GM18517 (cell line): Measurements from ENCODE around the gene ARMC8.

Experiments
- ATAC-seq: cut with Tn5 transposase; IDR thresholded peaks from one replicate; pipeline ENCODE4 v1.9.1; 2021; ENCODE audit warnings: mild to moderate bottlenecking, moderate library complexity; ENCODE audit not compliant: unreplicated experiment

ARMC8 gene

DNA sequence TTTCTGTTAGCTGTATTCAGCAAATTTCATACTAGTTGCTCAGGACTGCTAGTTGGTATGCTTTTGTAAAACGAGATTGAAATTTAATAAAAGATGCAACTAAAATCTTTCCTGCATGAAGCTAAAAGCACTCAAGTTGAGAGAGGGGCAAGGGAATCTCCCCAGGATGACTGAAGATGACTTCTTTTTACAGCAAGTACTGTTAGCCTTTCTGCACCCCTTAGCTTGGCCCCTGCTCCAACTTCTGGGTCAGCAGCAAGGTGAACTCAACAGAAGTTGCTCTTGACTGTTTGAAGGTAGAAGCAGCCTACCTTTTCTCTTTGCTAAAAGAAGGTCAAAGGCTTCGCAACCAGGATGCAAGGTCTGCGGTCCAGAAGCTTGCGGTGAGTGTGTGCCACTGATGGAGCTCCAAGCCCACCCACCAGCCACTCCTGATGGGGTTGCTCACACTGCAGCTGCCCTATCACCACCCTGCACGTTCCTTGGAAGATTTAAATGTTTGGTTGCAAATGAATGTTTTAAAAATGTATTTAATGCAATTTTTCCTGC is 110.0 kb downstream of the ARMC8 start:
- ATAC-seq, result no peak

DNA sequence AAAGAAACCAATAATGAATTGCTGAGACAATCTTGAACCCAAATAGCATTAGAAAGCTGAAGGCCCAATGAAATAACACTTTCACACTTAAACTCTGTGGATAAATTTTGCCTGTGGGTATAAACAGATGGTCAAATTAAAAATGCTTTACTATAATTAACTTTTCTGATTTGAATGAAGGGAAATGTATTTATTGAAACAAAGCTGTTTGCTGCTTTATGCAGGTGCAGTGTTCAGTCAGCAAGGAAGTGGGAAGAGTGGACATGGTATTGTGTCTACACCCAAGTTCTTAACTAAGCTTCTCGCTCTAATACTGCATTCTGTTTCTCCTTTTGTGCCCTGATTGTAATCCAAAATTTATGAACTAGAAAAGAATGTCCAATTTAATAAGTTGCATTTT is 110.8 kb downstream of the ARMC8 start:
- ATAC-seq, result no peak

- no peak for ATAC-seq
Measured at GRCh38 chr3:138300647-138301046, 113.5 kb downstream of the ARMC8 start.

- no peak for ATAC-seq
Measured at GRCh38 chr3:138303474-138303873, 116.4 kb downstream of the ARMC8 start.

DNA sequence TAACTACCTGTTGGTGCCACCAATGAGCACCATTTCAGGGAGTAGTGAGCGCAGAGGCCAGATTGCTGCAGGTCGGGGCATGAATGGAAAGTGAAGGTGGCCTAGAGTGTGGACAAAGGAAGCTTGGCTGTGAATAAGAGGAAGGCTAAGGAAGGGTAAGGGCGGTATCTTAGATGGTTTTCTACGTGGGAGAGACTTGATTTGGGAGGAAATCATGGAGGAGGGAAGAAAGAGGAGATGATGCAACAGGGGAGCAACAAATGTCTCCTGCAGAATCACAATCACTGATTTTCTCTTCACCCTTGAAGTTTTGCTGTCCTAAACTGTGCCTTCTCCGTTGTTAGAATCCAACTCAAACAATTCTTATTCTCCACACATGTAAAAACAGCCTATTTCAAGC is 120.8 kb downstream of the ARMC8 start:
- no peak for ATAC-seq

DNA sequence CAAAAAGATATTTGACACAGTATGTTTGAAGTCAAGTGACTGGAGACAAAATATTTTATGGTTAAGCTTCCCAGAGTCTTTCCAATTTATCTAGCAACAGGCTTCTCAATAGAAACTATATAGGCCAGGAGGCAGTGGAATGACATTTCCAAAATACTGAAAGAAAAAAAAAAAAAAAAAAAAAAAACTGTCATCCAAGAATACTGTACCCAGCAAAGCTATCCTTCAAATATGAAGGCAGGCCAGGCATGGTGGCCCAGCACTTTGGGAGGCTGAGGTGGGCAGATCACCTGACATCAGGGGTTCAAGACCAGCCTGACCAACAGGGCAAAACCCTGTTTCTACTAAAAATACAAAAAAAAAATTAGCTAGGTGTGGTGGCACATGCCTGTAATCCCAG is 121.7 kb downstream of the ARMC8 start:
- ATAC-seq, result no peak

GRCh38 chr3:138310494-138310893 is 123.4 kb downstream of the ARMC8 start:
- ATAC-seq, result no peak

DNA sequence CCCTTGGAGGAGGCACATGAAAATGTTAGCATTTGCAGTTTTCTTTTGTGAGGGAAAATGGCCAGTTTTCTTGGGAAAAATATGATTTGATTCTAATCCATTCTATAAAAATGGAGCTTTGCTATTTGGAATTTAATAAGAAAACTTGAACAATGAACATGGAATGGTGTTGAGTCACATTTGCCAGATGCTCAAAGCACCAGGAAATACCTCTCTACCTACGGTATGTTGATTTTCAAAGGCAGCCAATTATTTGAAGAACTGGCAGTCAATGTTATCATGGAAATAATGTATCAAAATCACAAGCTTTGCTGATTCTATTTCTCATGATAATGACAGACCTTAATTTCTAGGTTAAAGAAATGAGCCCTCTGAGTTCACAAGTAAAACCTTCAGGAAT is 127.7 kb downstream of the ARMC8 start:
- no peak for ATAC-seq

DNA sequence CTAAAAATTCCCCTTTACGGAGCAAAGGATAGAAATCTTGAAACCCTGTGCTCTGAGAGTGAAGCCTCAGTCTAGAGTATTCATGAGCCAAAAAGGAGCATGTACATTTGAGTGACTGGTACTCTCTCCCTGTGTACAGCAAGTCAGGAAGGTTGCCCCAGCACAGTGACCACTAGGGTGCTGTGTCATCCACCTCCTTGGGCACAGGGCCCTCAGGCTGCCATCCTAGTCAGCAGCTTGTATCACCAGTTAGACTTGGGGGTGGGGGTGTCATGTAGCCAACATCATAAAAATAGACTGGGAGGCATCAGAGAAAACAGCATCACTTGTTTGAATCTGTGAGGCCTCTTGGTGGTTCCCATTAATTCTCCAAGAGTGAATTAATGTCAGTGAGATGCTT is 130.6 kb downstream of the ARMC8 start:
- ATAC-seq, result no peak

GRCh38 chr3:138323971-138324370 is 136.9 kb downstream of the ARMC8 start:
- ATAC-seq, result no peak

- ATAC-seq, result no peak
Measured at GRCh38 chr3:138325990-138326389, 138.9 kb downstream of the ARMC8 start.

DNA sequence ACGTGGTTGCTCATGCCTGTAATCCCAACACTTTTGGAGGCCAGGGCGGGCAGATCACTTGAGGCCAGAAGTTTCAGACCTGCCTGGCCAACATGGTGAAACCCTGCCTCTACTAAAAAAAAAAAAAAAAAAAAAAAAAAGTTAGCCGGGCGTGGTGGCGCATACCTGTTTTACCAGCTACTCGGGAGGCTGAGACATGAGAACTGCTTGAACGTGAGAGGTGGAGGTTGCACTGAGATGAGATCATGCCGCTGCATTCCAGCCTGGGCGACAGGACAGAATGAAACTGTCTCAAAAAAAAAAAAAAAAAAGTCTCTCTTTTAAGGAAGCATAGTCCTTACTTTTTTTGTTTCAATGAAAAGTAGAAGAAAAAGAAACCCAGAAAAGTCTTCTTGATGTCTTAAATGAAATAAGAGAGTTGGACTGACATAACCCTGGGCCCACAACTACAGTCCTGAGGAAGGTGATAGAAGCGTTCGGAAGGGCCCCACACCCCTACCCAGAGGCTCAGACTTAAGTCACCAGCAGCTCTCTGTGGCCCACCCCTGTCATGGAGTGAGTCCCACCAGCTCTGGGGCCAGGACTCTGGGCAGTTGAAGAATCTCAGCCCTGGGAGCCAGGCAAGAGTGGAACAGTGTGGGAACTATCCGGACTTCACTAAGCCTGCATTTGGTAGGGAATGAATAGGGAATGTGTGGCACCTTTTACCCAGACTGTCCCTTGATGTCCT is 139.9 kb downstream of the ARMC8 start:
- no peak for ATAC-seq

- ATAC-seq, result no peak
Measured at GRCh38 chr3:138327831-138328230, 140.7 kb downstream of the ARMC8 start.

GRCh38 chr3:138328341-138328740 is 141.2 kb downstream of the ARMC8 start:
- ATAC-seq, result no peak

GRCh38 chr3:138329127-138329983 is 142.3 kb downstream of the ARMC8 start, which contains the start of gene NME9:
NME9 (minus strand) TSS chr3:138329851; CDS start chr3:138329335, 516 bp downstream.
- peak; percentile 68 for ATAC-seq

- no peak for ATAC-seq
Measured at GRCh38 chr3:138329984-138330293, 142.8 kb downstream of the ARMC8 start.

DNA sequence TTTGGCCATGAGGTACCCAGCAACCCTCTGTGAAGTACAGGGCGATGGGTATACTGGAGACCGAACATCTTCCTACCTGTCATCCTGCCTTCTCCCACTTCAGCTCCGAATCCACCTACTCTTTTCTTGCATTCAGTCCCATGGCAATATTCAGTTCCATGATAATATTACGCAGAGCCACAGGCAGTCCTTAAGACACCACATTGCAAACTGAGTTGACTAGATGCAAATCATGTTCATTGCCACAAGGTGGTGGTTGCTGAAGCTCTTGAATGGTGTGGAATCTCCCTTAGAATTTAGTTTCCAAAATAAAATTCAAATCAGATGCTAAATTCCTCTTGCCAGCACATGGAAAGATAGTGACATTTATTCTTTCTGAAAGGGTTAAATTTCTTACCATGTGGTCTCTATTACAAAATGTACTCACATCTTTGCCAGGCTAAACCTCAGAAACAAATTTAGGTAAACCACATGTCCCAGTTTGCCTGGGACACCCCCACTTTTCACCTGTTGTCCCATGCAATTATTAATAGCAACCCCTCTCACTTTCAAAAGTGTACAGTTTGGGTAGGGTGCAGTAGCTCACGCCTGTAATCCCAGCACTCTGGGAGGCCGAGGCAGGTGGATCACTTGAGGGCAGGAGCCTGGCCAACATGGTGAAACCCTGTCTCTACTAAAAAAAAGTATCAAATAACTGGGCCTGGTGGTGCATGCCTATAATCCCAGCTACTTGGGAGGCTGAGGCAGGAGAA is 144.2 kb downstream of the ARMC8 start:
- ATAC-seq, result no peak

DNA sequence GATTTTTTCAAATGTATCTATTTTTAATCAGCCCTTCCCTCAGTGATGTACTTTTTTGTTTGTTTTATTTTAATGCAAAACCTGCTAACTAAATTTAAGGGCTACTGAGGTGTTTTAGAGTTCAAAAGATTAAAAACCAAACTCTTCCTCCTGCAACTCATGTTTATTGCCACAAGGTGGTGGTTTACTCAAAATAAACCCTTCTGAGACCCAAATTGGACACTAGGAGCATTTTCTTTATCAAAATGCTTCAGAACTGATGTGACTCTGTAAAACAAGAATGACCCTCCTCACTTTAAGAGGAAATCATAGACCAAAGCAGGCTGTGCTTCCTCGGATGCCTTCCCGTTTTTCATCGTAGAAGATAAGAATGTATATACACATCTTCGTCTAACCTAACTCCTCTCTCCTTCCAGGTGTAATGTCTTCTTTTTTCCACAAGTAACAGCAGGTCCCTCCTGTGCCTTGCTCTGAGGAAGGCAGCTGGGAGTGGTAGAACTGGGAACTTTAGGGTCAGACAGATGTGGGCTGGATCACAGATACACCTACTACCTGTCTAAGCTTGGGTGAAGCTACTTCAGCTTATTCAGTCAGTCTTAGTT is 145.5 kb downstream of the ARMC8 start:
- ATAC-seq, result no peak

DNA sequence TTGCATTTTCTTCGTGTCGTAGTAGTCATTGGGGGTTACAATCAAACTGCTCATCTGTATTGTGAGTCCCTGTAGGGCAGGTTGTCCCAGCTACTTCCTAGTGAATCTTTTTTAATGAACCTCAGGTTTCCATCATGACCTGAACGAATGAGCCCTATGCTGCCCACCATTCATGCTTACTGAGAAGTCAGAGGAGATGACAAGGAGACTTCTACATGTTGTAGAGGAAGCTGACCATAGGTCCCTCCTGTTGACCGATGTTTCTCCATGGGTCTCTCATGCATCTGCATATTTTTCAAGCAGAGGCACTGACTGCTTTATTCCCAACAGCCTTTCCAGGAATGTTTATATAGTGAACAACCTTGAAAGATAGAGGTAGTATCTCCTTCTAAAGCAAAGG is 147.5 kb downstream of the ARMC8 start:
- ATAC-seq, result no peak

DNA sequence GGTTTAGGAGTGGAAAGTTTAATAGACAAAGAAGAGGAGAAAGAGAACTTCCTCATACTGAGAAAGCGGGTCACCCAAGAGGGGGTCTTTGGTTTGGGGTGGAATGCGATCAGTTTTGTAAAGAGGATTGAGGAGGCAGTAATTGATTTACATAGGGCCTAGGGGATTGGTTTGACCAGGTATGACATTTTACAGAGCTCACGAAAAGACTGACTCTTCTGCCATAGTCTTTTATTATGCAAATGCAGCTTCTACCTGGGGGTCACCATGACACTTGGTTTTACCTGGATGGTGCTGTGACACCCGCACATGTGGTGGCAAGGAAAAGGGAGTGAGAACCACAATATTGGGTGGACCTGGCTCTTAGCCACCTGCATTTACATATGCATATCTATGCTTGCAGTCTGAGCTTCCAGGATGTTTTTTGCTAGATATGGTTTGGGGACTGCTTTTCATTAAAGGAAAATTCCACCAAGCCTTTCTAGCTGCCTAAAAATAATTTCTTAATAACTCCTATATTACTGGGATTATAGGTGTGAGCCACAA is 149.4 kb downstream of the ARMC8 start:
- no peak for ATAC-seq

DNA sequence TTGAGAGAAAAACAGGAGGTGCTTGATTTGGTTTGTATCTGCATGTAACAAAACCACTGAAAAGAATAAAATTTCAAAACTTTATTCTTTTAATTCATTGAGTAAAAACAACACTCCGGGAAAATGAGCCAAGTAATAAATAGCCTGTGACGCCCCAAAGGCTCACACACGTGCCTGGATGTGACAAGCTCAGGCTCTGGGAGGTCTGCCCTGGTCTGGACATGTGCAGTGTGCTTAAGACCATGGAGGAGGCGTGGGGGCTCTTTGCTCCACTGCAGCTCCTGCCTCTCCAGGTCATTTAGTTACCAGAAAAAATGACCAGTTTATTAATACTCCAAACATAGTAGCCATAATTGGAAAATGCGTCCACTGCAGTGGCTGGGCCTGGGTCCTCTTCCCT is 151.1 kb downstream of the ARMC8 start:
- ATAC-seq, result no peak
